ENCODE measurements around the gene IGF2BP3. TPM values are rescaled to one million over a fixed set of nuclear protein-coding genes. Genes with fewer than 3 reads are reported as not detected.

IGF2BP3 gene
- total RNA-seq, 1 experiment from 2014 or later = 120 TPM

DNA sequence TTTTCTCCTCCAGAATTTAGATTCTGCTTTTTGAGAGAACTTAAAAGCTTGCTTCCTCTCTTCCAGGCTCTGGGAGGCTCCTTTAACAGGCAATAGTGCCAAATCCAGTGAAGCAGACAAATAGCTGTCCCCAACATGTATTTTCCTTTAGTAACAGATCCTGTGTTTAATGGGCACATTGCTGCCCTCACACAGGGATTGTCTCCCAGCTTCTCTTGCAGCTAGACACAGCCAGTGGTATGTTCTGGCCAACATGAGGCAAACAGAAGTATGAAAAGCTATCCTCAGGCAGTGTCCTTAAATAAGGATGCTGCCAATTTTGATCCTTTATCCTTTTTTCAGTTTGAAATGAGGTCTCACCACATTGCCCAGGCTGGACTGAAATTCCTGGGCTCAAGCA is 132.9 kb downstream of the IGF2BP3 start:
- no peak for DNase-seq
- Histone ChIP-seq H3K9ac (ENCODE audit: low read length) (no peak overlapping the region), H3K4me1 (ENCODE audit: low read length) (no peaks in the 10 kb centered on the region), H3K4me2 (ENCODE audit: low read depth, low read length, poor library complexity, severe bottlenecking) (no peak overlapping the region), H3K27me3 (ENCODE audit: low read length) (no peaks in the 10 kb centered on the region), H4K20me1 (ENCODE audit: insufficient read depth, low read depth, low read length) (no peaks in the 10 kb centered on the region), H3K4me3 (ENCODE audit: low read length) (no peak overlapping the region), H3K79me2 (ENCODE audit: low read length) (peaks cover 13% of the 10 kb centered on the region), H2AFZ (ENCODE audit: low read length) (no peak overlapping the region), H3K9me3 (ENCODE audit: low read length) (no peaks in the 10 kb centered on the region), H3K36me3 (ENCODE audit: insufficient read depth, low read length) (peaks cover 76% of the 10 kb centered on the region), H3K27ac (ENCODE audit: low read length) (no peak overlapping the region), H3K9me2 (replicated peaks; ENCODE audit: insufficient read depth, low read length) (no peaks in the 10 kb centered on the region)

- H4K20me1 ChIP-seq (ENCODE audit: insufficient read depth, low read depth, low read length) = no peaks in the 10 kb centered on the region
- peaks cover 18% of the 10 kb centered on the region for H3K79me2 ChIP-seq (ENCODE audit: low read length)
- no peak overlapping the region for H3K4me3 ChIP-seq (ENCODE audit: low read length)
- no peaks in the 10 kb centered on the region for H3K27me3 ChIP-seq (ENCODE audit: low read length)
- no peaks in the 10 kb centered on the region for H3K4me1 ChIP-seq (ENCODE audit: low read length)
- no peak overlapping the region for H3K4me2 ChIP-seq (ENCODE audit: low read depth, low read length, poor library complexity, severe bottlenecking)
- no peak overlapping the region for H2AFZ ChIP-seq (ENCODE audit: low read length)
- H3K9ac ChIP-seq (ENCODE audit: low read length) = no peak overlapping the region
- H3K9me3 ChIP-seq (ENCODE audit: low read length) = no peaks in the 10 kb centered on the region
- no peak overlapping the region for H3K27ac ChIP-seq (ENCODE audit: low read length)
- H3K36me3 ChIP-seq (ENCODE audit: insufficient read depth, low read length) = peaks cover 76% of the 10 kb centered on the region
- no peak for DNase-seq
- H3K9me2 ChIP-seq (replicated peaks; ENCODE audit: insufficient read depth, low read length) = no peaks in the 10 kb centered on the region
Measured at GRCh38 chr7:23336799-23337283, 133.4 kb downstream of the IGF2BP3 start.

DNA sequence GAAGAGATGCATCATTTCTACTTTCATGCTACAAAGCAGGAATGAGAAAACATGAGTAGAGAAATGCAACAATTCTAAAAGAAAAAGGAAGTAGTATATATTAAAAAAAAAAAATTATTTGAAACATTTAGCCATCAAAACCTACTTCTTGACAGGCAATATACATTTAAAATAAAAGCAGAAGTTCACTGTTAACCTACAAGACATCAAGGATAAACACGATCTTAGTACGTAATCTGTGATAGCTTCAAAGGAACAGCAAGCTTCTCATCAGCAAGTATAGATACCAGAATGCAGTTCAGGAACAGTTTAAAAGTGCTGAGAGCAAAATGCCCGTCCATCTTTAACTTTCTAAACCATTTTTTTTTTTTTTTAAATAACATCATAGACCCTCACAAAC is 134.2 kb downstream of the IGF2BP3 start:
- Histone ChIP-seq H3K4me2 (ENCODE audit: low read depth, low read length, poor library complexity, severe bottlenecking) (no peak overlapping the region), H3K79me2 (ENCODE audit: low read length) (peaks cover 18% of the 10 kb centered on the region), H3K4me1 (ENCODE audit: low read length) (no peaks in the 10 kb centered on the region), H2AFZ (ENCODE audit: low read length) (no peak overlapping the region), H4K20me1 (ENCODE audit: insufficient read depth, low read depth, low read length) (no peaks in the 10 kb centered on the region), H3K4me3 (ENCODE audit: low read length) (no peak overlapping the region), H3K27ac (ENCODE audit: low read length) (no peak overlapping the region), H3K36me3 (ENCODE audit: insufficient read depth, low read length) (peaks cover 76% of the 10 kb centered on the region), H3K9ac (ENCODE audit: low read length) (no peak overlapping the region), H3K9me2 (replicated peaks; ENCODE audit: insufficient read depth, low read length) (no peaks in the 10 kb centered on the region), H3K27me3 (ENCODE audit: low read length) (no peaks in the 10 kb centered on the region), H3K9me3 (ENCODE audit: low read length) (no peaks in the 10 kb centered on the region)
- no peak for DNase-seq

- no peaks in the 10 kb centered on the region for H3K9me3 ChIP-seq (ENCODE audit: low read length)
- H3K27ac ChIP-seq (ENCODE audit: low read length) = no peak overlapping the region
- H3K79me2 ChIP-seq (ENCODE audit: low read length) = peaks cover 18% of the 10 kb centered on the region
- no peak for DNase-seq
- H3K9me2 ChIP-seq (replicated peaks; ENCODE audit: insufficient read depth, low read length) = no peaks in the 10 kb centered on the region
- H3K4me2 ChIP-seq (ENCODE audit: low read depth, low read length, poor library complexity, severe bottlenecking) = no peak overlapping the region
- H3K27me3 ChIP-seq (ENCODE audit: low read length) = no peaks in the 10 kb centered on the region
- H3K9ac ChIP-seq (ENCODE audit: low read length) = no peak overlapping the region
- H3K4me3 ChIP-seq (ENCODE audit: low read length) = no peak overlapping the region
- peaks cover 75% of the 10 kb centered on the region for H3K36me3 ChIP-seq (ENCODE audit: insufficient read depth, low read length)
- H3K4me1 ChIP-seq (ENCODE audit: low read length) = no peaks in the 10 kb centered on the region
- H4K20me1 ChIP-seq (ENCODE audit: insufficient read depth, low read depth, low read length) = no peaks in the 10 kb centered on the region
- H2AFZ ChIP-seq (ENCODE audit: low read length) = no peak overlapping the region
Measured at GRCh38 chr7:23335621-23336020, 134.7 kb downstream of the IGF2BP3 start.

DNA sequence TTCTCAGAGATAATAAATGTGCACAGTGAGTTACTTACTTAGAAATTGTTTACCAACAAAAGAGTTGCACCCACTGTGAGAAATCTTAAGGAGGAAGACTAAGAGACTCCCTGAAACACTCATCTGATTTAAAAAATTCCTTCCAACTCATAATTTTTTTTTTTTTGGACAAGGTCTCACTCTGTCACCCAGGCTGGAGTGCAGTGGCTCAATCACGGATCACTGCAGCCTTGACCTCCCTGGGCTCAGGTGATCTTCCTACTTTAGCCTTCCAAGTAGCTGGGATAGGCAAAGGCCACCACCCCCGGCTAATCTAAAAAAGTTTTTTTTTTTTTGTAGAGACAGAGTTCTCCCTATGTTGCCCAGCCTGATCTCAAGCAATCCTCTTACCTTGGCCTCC is 135.2 kb downstream of the IGF2BP3 start:
- Histone ChIP-seq H3K27ac (ENCODE audit: low read length) (no peak overlapping the region), H3K9ac (ENCODE audit: low read length) (no peak overlapping the region), H3K4me2 (ENCODE audit: low read depth, low read length, poor library complexity, severe bottlenecking) (no peak overlapping the region), H3K79me2 (ENCODE audit: low read length) (peaks cover 21% of the 10 kb centered on the region), H3K9me3 (ENCODE audit: low read length) (no peaks in the 10 kb centered on the region), H3K27me3 (ENCODE audit: low read length) (no peaks in the 10 kb centered on the region), H3K4me1 (ENCODE audit: low read length) (no peaks in the 10 kb centered on the region), H4K20me1 (ENCODE audit: insufficient read depth, low read depth, low read length) (no peaks in the 10 kb centered on the region), H3K36me3 (ENCODE audit: insufficient read depth, low read length) (peaks cover 75% of the 10 kb centered on the region), H2AFZ (ENCODE audit: low read length) (no peak overlapping the region), H3K4me3 (ENCODE audit: low read length) (no peak overlapping the region), H3K9me2 (replicated peaks; ENCODE audit: insufficient read depth, low read length) (no peaks in the 10 kb centered on the region)
- DNase-seq = no peak

GRCh38 chr7:23334482-23335056 is 135.7 kb downstream of the IGF2BP3 start:
- Histone ChIP-seq H3K4me2 (ENCODE audit: low read depth, low read length, poor library complexity, severe bottlenecking) (no peak overlapping the region), H3K27ac (ENCODE audit: low read length) (no peak overlapping the region), H3K9me2 (replicated peaks; ENCODE audit: insufficient read depth, low read length) (no peaks in the 10 kb centered on the region), H3K36me3 (ENCODE audit: insufficient read depth, low read length) (peaks cover 71% of the 10 kb centered on the region), H2AFZ (ENCODE audit: low read length) (no peak overlapping the region), H4K20me1 (ENCODE audit: insufficient read depth, low read depth, low read length) (no peaks in the 10 kb centered on the region), H3K27me3 (ENCODE audit: low read length) (no peaks in the 10 kb centered on the region), H3K79me2 (ENCODE audit: low read length) (peaks cover 24% of the 10 kb centered on the region), H3K9me3 (ENCODE audit: low read length) (no peaks in the 10 kb centered on the region), H3K4me3 (ENCODE audit: low read length) (no peak overlapping the region), H3K9ac (ENCODE audit: low read length) (no peak overlapping the region), H3K4me1 (ENCODE audit: low read length) (no peaks in the 10 kb centered on the region)
- DNase-seq = no peak

- no peaks in the 10 kb centered on the region for H3K27me3 ChIP-seq (ENCODE audit: low read length)
- no peaks in the 10 kb centered on the region for H3K9me2 ChIP-seq (replicated peaks; ENCODE audit: insufficient read depth, low read length)
- H3K4me2 ChIP-seq (ENCODE audit: low read depth, low read length, poor library complexity, severe bottlenecking) = no peak overlapping the region
- H4K20me1 ChIP-seq (ENCODE audit: insufficient read depth, low read depth, low read length) = no peaks in the 10 kb centered on the region
- no peak overlapping the region for H3K4me3 ChIP-seq (ENCODE audit: low read length)
- no peaks in the 10 kb centered on the region for H3K4me1 ChIP-seq (ENCODE audit: low read length)
- H3K36me3 ChIP-seq (ENCODE audit: insufficient read depth, low read length) = peaks cover 68% of the 10 kb centered on the region
- H3K79me2 ChIP-seq (ENCODE audit: low read length) = peaks cover 29% of the 10 kb centered on the region
- no peak overlapping the region for H3K27ac ChIP-seq (ENCODE audit: low read length)
- no peak overlapping the region for H2AFZ ChIP-seq (ENCODE audit: low read length)
- DNase-seq = no peak
- H3K9ac ChIP-seq (ENCODE audit: low read length) = no peak overlapping the region
- no peaks in the 10 kb centered on the region for H3K9me3 ChIP-seq (ENCODE audit: low read length)
Measured at GRCh38 chr7:23333671-23334246, 136.5 kb downstream of the IGF2BP3 start.

- peaks cover 36% of the 10 kb centered on the region for H3K79me2 ChIP-seq (ENCODE audit: low read length)
- no peaks in the 10 kb centered on the region for H3K4me1 ChIP-seq (ENCODE audit: low read length)
- H2AFZ ChIP-seq (ENCODE audit: low read length) = no peak overlapping the region
- no peaks in the 10 kb centered on the region for H4K20me1 ChIP-seq (ENCODE audit: insufficient read depth, low read depth, low read length)
- H3K4me3 ChIP-seq (ENCODE audit: low read length) = no peak overlapping the region
- no peaks in the 10 kb centered on the region for H3K27me3 ChIP-seq (ENCODE audit: low read length)
- no peak overlapping the region for H3K27ac ChIP-seq (ENCODE audit: low read length)
- H3K9me3 ChIP-seq (ENCODE audit: low read length) = no peaks in the 10 kb centered on the region
- DNase-seq = no peak
- no peak overlapping the region for H3K9ac ChIP-seq (ENCODE audit: low read length)
- peaks cover 67% of the 10 kb centered on the region for H3K36me3 ChIP-seq (ENCODE audit: insufficient read depth, low read length)
- H3K9me2 ChIP-seq (replicated peaks; ENCODE audit: insufficient read depth, low read length) = no peaks in the 10 kb centered on the region
- H3K4me2 ChIP-seq (ENCODE audit: low read depth, low read length, poor library complexity, severe bottlenecking) = no peak overlapping the region
Measured at GRCh38 chr7:23332910-23333612, 137.2 kb downstream of the IGF2BP3 start.

Measured in Karpas-422 (cell line).